Ascending aorta (tissue), 2 donors: ENCODE measurements around the gene TF. TPM values are rescaled to one million over a fixed set of nuclear protein-coding genes. Genes with fewer than 3 reads are reported as not detected.

ENCODE experiments used
- DNase-seq, 2 donors: peaks; one replicate each; pipeline ENCODE4 v3.0.0-alpha.2; 2019; ENCODE audit warnings: low spot score in 2 of 2
- H3K27ac ChIP-seq, 2 donors: fragments of 200-600 bp; sonication (generic); one replicate each; pipeline ENCODE4 v1.5.1; 2016 to 2017; ENCODE audit warnings: mild to moderate bottlenecking in 1 of 2
- H3K27me3 ChIP-seq: fragments of 200-600 bp; sonication (generic); one replicate; pipeline ENCODE4 v1.5.1; 2017
- H3K36me3 ChIP-seq, 2 donors: fragments of 200-600 bp; sonication (generic); one replicate each; pipeline ENCODE4 v1.5.1; 2016
- H3K4me1 ChIP-seq, 2 donors: fragments of 200-600 bp; sonication (generic); one replicate each; pipeline ENCODE4 v1.5.1; 2016 to 2017; ENCODE audit warnings: mild to moderate bottlenecking in 1 of 2
- H3K4me3 ChIP-seq, 2 donors: fragments of 200-600 bp; sonication (generic); one replicate each; pipeline ENCODE4 v1.5.1; 2016 to 2017; ENCODE audit warnings: mild to moderate bottlenecking in 1 of 2
- H3K9me3 ChIP-seq, 2 donors: fragments of 200-600 bp; sonication (generic); one replicate each; pipeline ENCODE4 v1.5.1; 2016
- intact Hi-C: fragments of 100-400 bp; cut with DNase I; formaldehyde crosslinking; loops from one replicate; pipeline ENCODE4 v1.15.1; 2023
- total RNA-seq: library from RNA; depleted of rRNA; stranded (reverse); fragments of >200 nt; gene quantifications from one replicate; pipeline ENCODE4 v1.1.0, GENCODE V29; 2016
- TF ChIP-seq, protein P1 (sequence below), 3 experiments: fragments of 200-600 bp in 2 of 3; fragments of 450-650 bp in 1 of 3; sonication (generic) in 2 of 3; IDR thresholded peaks; one replicate each; pipeline ENCODE4 v1.5.1; 2016 to 2019; ENCODE audit warnings: antibody characterized with exemption in 3 of 3, mild to moderate bottlenecking in 1 of 3, moderate library complexity in 1 of 3

Gene TF
- total RNA-seq = 62.8 TPM

- H3K27me3 ChIP-seq = no peaks in the 10 kb centered on the region
- no peaks in the 10 kb centered on the region for H3K36me3 ChIP-seq
- TF ChIP-seq, protein P1, sequence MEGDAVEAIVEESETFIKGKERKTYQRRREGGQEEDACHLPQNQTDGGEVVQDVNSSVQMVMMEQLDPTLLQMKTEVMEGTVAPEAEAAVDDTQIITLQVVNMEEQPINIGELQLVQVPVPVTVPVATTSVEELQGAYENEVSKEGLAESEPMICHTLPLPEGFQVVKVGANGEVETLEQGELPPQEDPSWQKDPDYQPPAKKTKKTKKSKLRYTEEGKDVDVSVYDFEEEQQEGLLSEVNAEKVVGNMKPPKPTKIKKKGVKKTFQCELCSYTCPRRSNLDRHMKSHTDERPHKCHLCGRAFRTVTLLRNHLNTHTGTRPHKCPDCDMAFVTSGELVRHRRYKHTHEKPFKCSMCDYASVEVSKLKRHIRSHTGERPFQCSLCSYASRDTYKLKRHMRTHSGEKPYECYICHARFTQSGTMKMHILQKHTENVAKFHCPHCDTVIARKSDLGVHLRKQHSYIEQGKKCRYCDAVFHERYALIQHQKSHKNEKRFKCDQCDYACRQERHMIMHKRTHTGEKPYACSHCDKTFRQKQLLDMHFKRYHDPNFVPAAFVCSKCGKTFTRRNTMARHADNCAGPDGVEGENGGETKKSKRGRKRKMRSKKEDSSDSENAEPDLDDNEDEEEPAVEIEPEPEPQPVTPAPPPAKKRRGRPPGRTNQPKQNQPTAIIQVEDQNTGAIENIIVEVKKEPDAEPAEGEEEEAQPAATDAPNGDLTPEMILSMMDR (IDR thresholded peaks at IDR 0.05) = no peak
- no peaks in the 10 kb centered on the region for H3K4me1 ChIP-seq
- intact Hi-C loops = no loop called here
- no peak within 1 kb of the TSS for H3K27ac ChIP-seq
- H3K4me3 ChIP-seq = no peak within 1 kb of the TSS
- no peaks in the 10 kb centered on the region for H3K9me3 ChIP-seq
- no peak for DNase-seq
Measured at GRCh38 chr3:133745981-133746711, at the start of gene TF. TSS of gene TF (plus strand) at chr3:133746393. CDS start at chr3:133746441, 48 bp downstream.

- H3K9me3 ChIP-seq = no peaks in the 10 kb centered on the region
- H3K27me3 ChIP-seq = no peaks in the 10 kb centered on the region
- no peaks in the 10 kb centered on the region for H3K36me3 ChIP-seq
- no peak overlapping the region for H3K27ac ChIP-seq
- intact Hi-C loops = no loop called here
- no peak for DNase-seq
- TF ChIP-seq, protein P1 (IDR thresholded peaks at IDR 0.05) = no peak
- no peak overlapping the region for H3K4me3 ChIP-seq
- no peaks in the 10 kb centered on the region for H3K4me1 ChIP-seq
Measured at GRCh38 chr3:133697960-133698359, 48.2 kb upstream of the TF start.

- DNase-seq = no peak
- intact Hi-C loops = no loop called here
Measured at GRCh38 chr3:133699467-133699866, 46.7 kb upstream of the TF start.

GRCh38 chr3:133699903-133700302 lies 46.3 kb upstream of the TF start:
- Histone ChIP-seq H3K27ac (no peak overlapping the region), H3K27me3 (no peaks in the 10 kb centered on the region), H3K4me3 (no peak overlapping the region), H3K9me3 (no peaks in the 10 kb centered on the region), H3K4me1 (no peaks in the 10 kb centered on the region), H3K36me3 (no peaks in the 10 kb centered on the region)
- TF ChIP-seq, protein P1 (IDR thresholded peaks at IDR 0.05) = no peak
- no peak for DNase-seq
- intact Hi-C loops = no loop called here

More at GRCh38 chr3:133699467-133699866, 46.7 kb upstream of the TF start:
- TF ChIP-seq, protein P1 (IDR thresholded peaks at IDR 0.05) = no peak
- Histone ChIP-seq H3K36me3 (no peaks in the 10 kb centered on the region), H3K27me3 (no peaks in the 10 kb centered on the region), H3K27ac (no peak overlapping the region), H3K4me3 (no peak overlapping the region), H3K4me1 (no peaks in the 10 kb centered on the region), H3K9me3 (no peaks in the 10 kb centered on the region)

DNA sequence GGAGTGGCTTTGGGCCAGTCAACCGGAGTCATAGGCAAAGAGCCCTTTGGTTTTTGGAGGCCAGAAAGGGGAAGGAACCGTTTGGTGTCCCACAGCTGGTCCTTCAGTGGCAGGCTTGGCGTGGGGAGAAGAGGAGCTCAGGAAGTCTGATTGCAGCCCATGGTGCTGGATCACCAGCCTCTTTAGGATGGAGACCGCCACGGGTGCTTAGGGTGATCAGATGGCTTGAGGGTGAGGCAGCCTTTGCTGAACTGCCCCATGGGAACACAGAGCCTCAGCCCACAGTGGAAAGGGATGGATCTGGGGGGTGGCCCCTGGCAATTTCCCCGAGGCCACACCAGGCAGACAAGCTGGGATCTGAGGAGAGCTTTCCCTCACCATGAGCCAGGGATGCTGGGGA lies 45.8 kb upstream of the TF start:
- DNase-seq = no peak
- Histone ChIP-seq H3K9me3 (no peaks in the 10 kb centered on the region), H3K36me3 (no peaks in the 10 kb centered on the region), H3K27ac (no peak overlapping the region), H3K4me1 (no peaks in the 10 kb centered on the region), H3K4me3 (no peak overlapping the region), H3K27me3 (no peaks in the 10 kb centered on the region)
- intact Hi-C loops = no loop called here
- TF ChIP-seq, protein P1 (IDR thresholded peaks at IDR 0.05) = no peak
